GM12873 (cell line): ENCODE results near the gene FXYD3.

ENCODE experiments used
- TF ChIP-seq, protein P1 (sequence below): IDR thresholded peaks from 2 replicates; pipeline ENCODE4 v1.5.1; 2012; ENCODE audit warnings: low read depth, mild to moderate bottlenecking, moderate library complexity, low read length, control low read depth; ENCODE audit not compliant: insufficient read depth; ENCODE audit errors: missing control alignments

The FXYD3 gene

DNA sequence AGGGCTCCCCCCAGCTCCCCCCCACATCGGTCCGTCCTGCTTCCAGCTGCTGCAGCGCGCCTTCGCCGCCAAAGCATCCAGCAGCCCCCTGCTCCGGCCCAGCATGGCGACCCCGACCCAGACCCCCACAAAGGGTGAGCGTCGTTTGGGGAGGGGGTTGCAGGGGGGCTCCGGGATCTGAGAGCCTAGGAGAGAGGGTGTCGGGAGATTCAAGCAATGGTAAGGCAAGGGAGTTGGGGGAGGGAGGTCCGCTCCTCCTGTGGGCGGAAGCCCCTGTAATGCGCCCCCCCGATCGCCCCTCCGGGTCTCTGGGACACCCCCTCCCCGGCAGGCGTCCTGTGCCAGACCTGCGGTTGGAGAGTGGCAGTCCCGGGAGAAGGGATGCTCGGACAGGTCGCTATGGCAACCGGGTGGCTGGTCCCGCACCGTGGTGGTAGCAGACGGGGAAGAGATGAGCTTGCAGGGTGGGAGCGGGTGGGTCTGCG is 27.6 kb downstream of the FXYD3 start, which contains the start of gene FXYD7:
Gene FXYD7 (plus strand): TSS at position 25 of the 485 bp plus-strand sequence. CDS start 79 bp downstream, at position 104.
- TF ChIP-seq, protein P1, sequence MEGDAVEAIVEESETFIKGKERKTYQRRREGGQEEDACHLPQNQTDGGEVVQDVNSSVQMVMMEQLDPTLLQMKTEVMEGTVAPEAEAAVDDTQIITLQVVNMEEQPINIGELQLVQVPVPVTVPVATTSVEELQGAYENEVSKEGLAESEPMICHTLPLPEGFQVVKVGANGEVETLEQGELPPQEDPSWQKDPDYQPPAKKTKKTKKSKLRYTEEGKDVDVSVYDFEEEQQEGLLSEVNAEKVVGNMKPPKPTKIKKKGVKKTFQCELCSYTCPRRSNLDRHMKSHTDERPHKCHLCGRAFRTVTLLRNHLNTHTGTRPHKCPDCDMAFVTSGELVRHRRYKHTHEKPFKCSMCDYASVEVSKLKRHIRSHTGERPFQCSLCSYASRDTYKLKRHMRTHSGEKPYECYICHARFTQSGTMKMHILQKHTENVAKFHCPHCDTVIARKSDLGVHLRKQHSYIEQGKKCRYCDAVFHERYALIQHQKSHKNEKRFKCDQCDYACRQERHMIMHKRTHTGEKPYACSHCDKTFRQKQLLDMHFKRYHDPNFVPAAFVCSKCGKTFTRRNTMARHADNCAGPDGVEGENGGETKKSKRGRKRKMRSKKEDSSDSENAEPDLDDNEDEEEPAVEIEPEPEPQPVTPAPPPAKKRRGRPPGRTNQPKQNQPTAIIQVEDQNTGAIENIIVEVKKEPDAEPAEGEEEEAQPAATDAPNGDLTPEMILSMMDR, result no peak

DNA sequence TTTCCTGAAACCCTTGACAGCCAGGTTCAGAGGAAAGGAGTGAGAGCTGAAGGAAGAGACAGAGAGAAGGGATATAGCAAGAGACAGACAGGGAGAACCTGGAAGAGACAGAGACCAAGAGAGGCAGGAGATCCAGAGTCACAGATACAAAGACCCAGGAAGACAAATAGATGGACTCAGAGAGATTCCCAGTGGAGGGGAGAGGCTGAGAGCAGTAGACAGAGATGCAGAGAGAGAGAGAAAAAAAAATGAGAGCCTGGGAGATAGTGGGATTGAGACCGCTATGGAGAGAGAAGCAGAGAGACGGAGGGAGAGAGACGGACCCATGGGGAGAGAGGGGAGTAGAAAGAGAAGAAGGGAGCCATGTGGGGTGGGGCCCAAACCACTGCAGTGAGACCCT is 28.2 kb downstream of the FXYD3 start:
- TF ChIP-seq, protein P1, result no peak

DNA sequence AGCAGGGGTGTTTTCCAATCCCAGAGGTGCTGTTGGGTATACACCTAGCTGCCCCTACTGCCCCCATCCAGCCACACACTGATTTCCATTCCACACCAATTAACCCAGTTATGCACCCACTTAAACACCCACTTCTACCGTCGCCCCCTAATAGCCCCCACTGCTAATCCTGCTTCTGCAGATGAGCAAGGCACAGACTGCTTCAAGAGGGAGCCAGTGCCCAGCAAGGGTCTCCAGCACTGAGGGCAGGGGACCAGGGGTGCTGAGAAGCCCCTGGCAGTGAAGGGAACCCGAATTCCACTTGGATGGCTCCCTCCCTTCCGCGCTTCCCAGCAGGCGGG is 28.6 kb downstream of the FXYD3 start:
- TF ChIP-seq, protein P1, result no peak

DNA sequence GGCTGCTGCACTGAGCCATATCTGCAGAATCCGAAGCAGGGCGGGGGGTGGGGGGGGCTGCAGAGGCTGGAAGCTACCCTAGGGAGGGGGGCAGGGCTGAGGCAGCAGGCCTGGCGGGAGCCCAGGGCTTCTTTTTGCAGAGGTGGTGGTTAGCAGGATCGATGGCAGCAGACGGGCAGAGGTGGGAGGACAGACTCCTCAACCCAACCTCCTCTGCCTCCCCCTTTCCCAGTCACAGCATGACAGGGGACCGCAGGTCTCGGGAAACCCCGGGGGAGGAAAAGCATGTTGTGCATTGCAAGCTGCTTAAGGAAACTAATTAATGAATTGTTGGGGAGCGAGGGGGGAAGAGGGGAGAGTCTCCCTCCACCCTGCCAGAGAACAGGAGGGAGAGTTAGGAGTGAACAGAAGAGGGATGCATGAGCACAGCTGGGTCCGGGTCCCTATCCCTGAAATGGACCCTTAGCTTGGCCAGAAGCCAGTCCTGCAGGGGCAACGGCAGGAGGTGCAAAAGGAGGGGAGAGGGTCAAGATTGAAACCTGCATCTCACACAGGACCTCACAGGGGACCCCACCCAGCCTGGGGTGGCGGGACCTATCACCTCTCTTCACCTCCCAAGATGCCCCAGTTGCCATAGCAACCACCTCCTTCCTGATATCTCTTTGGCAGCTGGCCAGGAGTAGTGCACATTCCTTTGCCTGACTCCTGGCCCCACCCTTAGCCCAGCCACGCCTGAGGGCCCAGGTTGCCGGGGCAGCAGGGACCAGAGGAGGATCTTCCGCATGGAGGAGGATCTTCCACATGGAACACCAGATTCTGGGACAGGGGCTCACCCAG is 29.2 kb downstream of the FXYD3 start:
- TF ChIP-seq, protein P1, result no peak

DNA sequence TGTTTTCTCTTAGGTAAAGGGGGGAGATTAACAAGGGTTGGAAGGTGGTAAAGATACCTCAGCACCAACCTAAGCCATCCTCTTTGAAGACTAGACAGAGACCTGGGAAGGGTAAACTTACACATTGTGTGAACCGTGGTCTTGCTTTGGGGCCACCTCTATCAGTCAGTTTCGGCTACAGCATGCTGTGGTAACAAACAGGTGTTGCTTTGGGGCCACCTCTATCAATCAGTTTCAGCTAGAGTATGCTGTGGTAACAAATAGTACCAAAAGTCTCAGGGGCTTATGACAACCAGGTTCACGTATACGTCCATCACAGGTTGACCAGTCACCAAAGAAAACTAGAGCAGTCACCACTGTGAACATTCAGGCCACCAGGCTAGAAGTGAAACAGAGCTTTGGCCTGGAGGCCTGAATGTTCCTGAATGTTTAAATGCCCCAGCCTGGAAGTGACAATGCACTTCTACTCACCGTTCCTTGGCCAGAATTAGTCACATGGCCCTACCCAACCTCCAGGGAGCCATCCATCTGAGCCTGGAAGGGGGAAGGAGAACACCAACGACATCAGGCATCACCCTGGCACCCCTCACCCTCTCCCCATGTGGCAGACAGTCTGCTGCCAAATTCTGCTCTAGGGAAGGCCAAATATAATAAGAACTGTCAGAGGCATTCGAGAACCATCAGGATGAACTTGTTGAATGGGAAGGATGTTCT is 31.3 kb downstream of the FXYD3 start:
- TF ChIP-seq, protein P1, result no peak

DNA sequence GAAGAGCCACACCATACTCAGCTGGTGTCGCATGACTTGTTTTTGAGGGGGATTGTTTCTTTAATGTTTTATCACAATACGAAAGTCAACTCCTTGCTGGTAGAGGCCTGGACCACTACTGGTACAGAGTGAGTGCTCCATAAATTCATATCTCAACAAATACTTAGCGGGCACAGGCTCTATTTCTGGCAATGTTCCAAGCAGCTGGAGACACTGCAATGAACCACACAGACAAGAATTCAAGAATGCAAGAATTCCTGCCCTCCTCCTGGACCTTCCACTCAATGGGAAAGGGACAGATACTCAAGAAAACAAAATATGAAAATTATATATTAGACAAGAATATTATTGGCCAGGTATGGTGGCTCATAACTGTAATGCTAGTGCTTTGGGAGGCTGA is 33.8 kb downstream of the FXYD3 start:
- TF ChIP-seq, protein P1, result no peak

DNA sequence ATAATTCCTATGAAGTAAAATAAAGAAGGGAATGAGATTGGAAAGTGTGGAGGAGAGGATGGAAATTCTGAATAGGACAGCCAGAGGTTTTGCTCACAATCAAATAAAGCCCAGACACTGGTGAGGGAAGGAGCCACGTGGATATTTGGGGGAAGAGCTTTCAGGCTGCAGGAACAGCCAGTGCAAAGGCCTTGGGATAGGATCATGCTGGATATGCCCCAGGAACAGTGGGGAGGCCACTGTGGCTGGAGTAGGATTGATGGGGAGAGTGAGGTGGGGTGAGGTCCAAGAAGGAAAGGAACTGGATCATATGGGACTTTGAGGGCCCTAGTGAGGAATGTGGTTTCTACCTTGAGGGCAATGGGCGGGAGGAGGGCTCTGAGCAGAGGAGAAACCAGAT is 34.8 kb downstream of the FXYD3 start:
- TF ChIP-seq, protein P1, result no peak
